Measurements from ENCODE around the gene TBC1D9B.
A peak's percentile ranks its signal among the peaks of the same experiment; 100 is the strongest.

Gene TBC1D9B

GRCh38 chr5:179868541-179868940 is 39.2 kb downstream of the TBC1D9B start:
- no peak for DNase-seq

GRCh38 chr5:179867476-179867875 is 40.2 kb downstream of the TBC1D9B start:
- no peak for DNase-seq

GRCh38 chr5:179867079-179867465 is 40.6 kb downstream of the TBC1D9B start:
- DNase-seq: no peak

DNA sequence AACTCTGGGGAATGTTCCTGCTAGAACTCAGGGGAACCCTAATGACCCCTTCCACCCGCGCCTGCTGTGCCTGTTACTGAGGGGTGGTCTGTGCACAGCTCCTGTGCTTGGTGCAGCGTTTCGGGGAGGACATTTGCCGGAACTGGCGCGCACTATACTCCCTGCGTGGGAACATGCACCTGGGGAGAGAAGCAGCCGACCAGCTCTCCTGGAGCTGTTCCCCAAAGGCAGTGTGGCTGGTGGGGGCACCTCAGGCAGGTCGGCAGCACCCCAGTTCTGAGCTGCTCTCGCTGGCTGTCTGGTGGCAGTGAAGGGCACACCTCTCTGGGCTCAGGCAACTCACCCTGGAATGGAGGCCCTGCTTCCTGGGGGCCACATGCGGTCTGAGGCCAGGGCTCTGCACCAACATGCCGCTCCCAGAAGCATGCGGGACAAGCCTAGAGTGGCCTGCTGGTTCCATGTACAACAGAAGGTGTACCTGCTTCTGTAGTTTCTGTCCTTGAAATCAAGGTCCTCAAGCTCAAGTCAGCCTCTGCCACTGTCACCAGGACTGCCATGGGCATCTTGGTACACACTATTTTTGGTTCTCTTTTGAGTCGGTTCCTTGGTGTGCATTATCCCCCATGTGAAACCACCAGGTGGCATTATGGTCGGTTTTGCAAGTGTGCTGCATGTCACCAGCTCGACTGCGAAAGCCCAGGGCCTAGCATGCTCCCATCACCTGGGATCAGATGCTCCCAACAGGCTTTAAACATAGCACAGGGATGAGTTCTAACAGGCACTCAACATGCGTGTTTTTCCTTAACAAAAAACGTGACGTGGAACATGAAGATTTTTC is 41.2 kb downstream of the TBC1D9B start:
- peak; percentile 54 for DNase-seq

- no peak for DNase-seq
Measured at GRCh38 chr5:179865491-179866240, 42.0 kb downstream of the TBC1D9B start.

- DNase-seq: no peak
Measured at GRCh38 chr5:179864686-179865085, 43.0 kb downstream of the TBC1D9B start.

DNA sequence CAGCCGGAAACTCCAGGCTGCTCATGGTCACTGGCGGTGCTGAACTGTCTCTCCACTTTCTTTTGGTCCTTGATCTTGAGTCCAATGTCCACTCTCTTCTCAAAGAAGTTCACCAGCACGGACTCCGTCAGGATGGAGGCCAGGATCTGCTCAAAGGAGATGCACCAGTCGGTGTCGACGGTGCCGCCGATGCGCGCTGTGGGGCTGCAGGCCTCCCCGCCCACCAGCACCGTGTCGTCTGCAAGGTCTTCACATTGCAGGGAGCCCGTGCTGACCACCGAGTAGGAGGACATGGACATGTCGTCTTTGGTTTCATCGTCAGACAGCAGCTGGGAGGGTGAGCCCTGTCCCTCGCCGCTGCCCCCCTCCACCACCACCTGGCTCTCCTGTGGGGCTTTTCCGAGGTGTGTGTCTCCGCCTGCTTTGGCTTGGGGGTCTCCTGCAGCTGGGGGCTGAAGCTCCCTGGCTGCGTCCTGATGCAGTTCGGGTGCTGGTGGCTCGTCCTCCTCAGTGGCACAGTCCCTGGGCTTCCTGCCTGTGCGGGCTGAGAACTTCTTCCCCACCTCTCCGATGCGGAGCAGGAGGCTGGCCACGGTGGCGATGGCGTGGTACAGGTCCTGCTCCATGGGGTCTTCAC is 44.1 kb downstream of the TBC1D9B start:
- no peak for DNase-seq

DNA sequence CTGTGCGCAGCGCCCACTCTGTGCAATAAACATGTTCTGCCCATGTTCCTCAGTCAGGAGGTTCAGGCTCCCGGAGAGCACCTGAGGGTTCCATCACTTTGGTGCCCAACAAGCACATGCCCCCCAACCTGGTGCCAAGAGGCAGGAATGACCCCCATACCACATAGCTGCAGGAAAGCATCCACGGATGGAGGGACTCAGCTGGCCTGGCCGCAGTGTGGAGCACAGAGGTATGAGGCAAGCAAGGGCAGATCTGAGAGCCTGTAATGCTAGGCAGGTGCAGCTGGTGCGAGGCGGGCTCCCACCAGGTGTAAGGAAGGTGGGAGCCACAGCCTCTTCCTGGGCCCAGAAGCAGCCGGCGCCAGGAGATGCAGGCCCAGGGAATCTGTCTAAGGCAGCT is 44.8 kb downstream of the TBC1D9B start:
- no peak for DNase-seq

- no peak for DNase-seq
Measured at GRCh38 chr5:179862296-179862695, 45.4 kb downstream of the TBC1D9B start.

DNA sequence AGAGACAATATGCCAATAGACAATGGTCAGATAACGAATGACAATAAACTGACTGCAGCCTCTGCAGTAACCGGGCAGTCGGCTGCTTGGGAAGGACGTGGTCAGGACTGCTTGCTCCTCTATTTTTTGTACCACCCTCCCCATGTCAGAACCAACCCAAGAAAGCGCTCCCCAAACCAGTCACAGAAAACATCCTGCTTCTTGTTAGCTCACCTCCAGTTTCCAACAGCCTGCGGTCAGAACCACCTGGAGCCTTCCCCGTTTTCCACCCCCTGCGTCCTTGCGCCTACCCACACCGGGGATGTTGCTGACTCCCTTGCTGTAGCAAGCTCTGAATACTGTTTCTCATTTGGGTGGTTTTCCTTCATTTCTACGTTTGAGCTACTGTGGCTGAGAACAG is 47.4 kb downstream of the TBC1D9B start:
- no peak for DNase-seq

- DNase-seq: peak; percentile 95
Measured at GRCh38 chr5:179858586-179859427, 48.9 kb downstream of the TBC1D9B start, which contains the start of gene MRNIP. MRNIP (minus strand) TSS chr5:179858817; CDS start chr5:179858796, 21 bp downstream.

GRCh38 chr5:179858241-179858585 is 49.5 kb downstream of the TBC1D9B start:
- DNase-seq: peak; percentile 54

GRCh38 chr5:179854356-179854755 is 53.3 kb downstream of the TBC1D9B start:
- no peak for DNase-seq

DNA sequence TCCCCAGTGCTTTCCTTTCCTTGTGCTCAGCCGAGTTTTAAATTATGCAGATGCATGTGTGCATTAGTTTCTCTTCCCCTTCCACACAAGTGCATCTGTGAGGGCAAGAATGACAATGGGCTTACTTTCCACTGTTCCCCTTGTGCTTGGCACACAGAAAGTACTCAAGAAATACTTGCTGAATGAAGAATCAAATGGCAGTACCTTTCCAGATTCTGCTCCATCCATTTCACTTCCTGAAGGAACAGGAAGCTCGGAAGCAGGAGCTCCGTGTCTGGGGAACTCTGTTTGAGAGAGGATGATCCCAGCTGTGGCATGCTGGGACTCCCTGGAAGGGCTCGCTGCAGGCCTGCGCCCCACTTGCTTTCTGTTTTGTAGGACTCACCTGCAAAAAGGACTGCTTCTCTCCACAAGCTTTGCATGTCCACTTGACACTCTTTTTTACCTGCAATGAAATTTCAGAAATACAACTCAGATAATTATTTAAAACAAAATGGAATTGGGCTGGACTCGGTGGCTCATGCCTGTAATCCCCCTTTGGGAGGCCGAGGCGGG is 54.6 kb downstream of the TBC1D9B start:
- DNase-seq: no peak

- no peak for DNase-seq
Measured at GRCh38 chr5:179841621-179842020, 66.1 kb downstream of the TBC1D9B start.

- DNase-seq: no peak
Measured at GRCh38 chr5:179840766-179841165, 66.9 kb downstream of the TBC1D9B start.

DNA sequence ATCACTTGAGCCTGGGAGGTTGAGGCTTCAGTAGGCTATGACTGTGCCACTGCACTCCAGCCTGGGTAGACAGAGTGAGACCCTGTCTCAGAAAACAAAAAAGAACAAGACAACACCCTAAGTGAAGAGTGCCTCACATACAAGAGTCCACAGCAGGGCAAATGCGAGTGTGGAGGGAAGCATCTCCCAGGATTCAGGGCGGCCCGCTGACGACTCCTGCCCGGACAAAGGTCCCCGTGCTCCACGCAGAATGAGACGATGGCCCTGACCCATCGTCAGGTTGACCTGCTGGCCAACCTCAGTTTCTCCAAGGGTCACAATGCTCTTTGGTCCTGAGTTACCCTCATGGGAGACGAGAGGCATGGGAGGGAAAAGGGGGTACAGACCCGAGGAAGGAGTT is 67.4 kb downstream of the TBC1D9B start:
- DNase-seq: no peak

- DNase-seq: no peak
Measured at GRCh38 chr5:179839328-179840256, 68.1 kb downstream of the TBC1D9B start.

- DNase-seq: no peak
Measured at GRCh38 chr5:179837076-179838011, 70.4 kb downstream of the TBC1D9B start.
